Caco-2 (cell line): ENCODE results near the gene LMAN2L. TPM values are rescaled to one million over a fixed set of nuclear protein-coding genes. Genes with fewer than 3 reads are reported as not detected.

Source experiments
- BruUV-seq: library from RNA; stranded (reverse); fragments of 400-500 nt; replicated peaks from 2 replicates; lab custom pipeline; 2021; lab: Mats Ljungman, UMichigan
- CTCF ChIA-PET: fragments of 300-600 bp; sonication (Branson Sonifier 250); formaldehyde crosslinking; loops from one replicate; lab custom pipeline; 2022; ENCODE audit warnings: antibody characterized with exemption; lab: Charles Lee
- POLR2A ChIA-PET: fragments of 300-600 bp; sonication (Branson Sonifier 250); formaldehyde crosslinking; loops from one replicate; lab custom pipeline; 2022; ENCODE audit warnings: antibody characterized with exemption; lab: Charles Lee
- DNase-seq, 2 experiments: peaks; one replicate each; pipeline versions ENCODE4 v3.0.0 to v3.0.0-alpha.2; 2020 to 2022
- H3K27me3 ChIP-seq: replicated peaks from 2 replicates; pipeline ENCODE4 v1.6.0; 2011; ENCODE audit warnings: low read length; ENCODE audit not compliant: control insufficient read depth, insufficient read depth
- H3K36me3 ChIP-seq: 2 replicates; pipeline ENCODE4 v1.5.1; 2011; ENCODE audit warnings: low read length; ENCODE audit not compliant: control insufficient read depth, insufficient read depth
- H3K4me1 ChIP-seq: fragments of 250-450 bp; sonication (Bioruptor Pico); 2 replicates; pipeline ENCODE4 v1.5.1; 2020; ENCODE audit warnings: mild to moderate bottlenecking
- H3K4me3 ChIP-seq: 2 replicates; pipeline ENCODE4 v1.5.1; 2011; ENCODE audit warnings: low read depth, mild to moderate bottlenecking, control low read depth, low read length
- H3K9me3 ChIP-seq: fragments of 250-450 bp; sonication (Bioruptor Pico); 2 replicates; pipeline ENCODE4 v1.5.1; 2020; ENCODE audit warnings: mild to moderate bottlenecking, moderate library complexity
- H3K27ac Mint-ChIP-seq: one replicate; pipeline ENCODE4 v1.8.0; 2022; ENCODE audit warnings: mixed read lengths; ENCODE audit not compliant: unreplicated experiment
- H3K27me3 Mint-ChIP-seq: one replicate; pipeline ENCODE4 v1.8.0; 2022; ENCODE audit warnings: mixed read lengths; ENCODE audit not compliant: insufficient read depth, unreplicated experiment
- H3K36me3 Mint-ChIP-seq: one replicate; pipeline ENCODE4 v1.8.0; 2022; ENCODE audit warnings: mild to moderate bottlenecking, mixed read lengths; ENCODE audit not compliant: insufficient read depth, unreplicated experiment
- H3K4me1 Mint-ChIP-seq: one replicate; pipeline ENCODE4 v1.8.0; 2022; ENCODE audit warnings: low read depth, mixed read lengths; ENCODE audit not compliant: unreplicated experiment
- H3K4me3 Mint-ChIP-seq: one replicate; pipeline ENCODE4 v1.8.0; 2022; ENCODE audit warnings: mild to moderate bottlenecking, moderate library complexity, mixed read lengths; ENCODE audit not compliant: unreplicated experiment
- H3K9me3 Mint-ChIP-seq: one replicate; pipeline ENCODE4 v1.8.0; 2022; ENCODE audit warnings: mixed read lengths; ENCODE audit not compliant: unreplicated experiment
- intact Hi-C: fragments of 100-400 bp; cut with micrococcal nuclease; formaldehyde crosslinking; loops from one replicate; pipeline ENCODE4 v1.10.0; 2022; ENCODE audit not compliant: unreplicated experiment
- total RNA-seq: library from RNA; stranded (reverse); gene quantifications from 2 replicates; pipeline ENCODE4 v1.2.3, GENCODE V29; 2022
- TF ChIP-seq, protein P1 (sequence below), 2 experiments: fragments of 200-600 bp in 1 of 2; IDR thresholded peaks; 1 replicate in 1 of 2; 2 replicates in 1 of 2; pipeline versions ENCODE4 v1.5.1 to v1.8.0; 2011 to 2022; ENCODE audit warnings: antibody characterized with exemption in 1 of 2, control low read depth in 1 of 2, inconsistent platforms in 1 of 2, low read depth in 1 of 2, low read length in 1 of 2, mild to moderate bottlenecking in 1 of 2, moderate library complexity in 1 of 2; ENCODE audit not compliant: insufficient read depth in 1 of 2, severe bottlenecking in 1 of 2, unreplicated experiment in 1 of 2

Gene LMAN2L
- total RNA-seq, 1 experiment from 2014 or later: 27.4 TPM

GRCh38 chr2:96775160-96775559 is 35.3 kb upstream of the LMAN2L start:
- CTCF ChIA-PET: no interaction called here
- BruUV-seq: no TSS peak

GRCh38 chr2:96773922-96774321 is 34.1 kb upstream of the LMAN2L start:
- no peak for DNase-seq
- intact Hi-C loops: no loop called here
- ChIA-PET POLR2A (interaction anchor here (1.8 kb wide), 1 partner anchor 13 kb away, joined by 11 read pairs; the partner anchor contains the start of gene CNNM4), CTCF (interaction anchor here (0.8 to 1.4 kb wide), 2 partner anchors 12 to 13 kb away, joined by 3 to 4 read pairs; partner anchors contain the start of gene CNNM4)
- no TSS peak for BruUV-seq
- Mint-ChIP-seq H3K36me3 (peaks cover 6% of the 10 kb centered on the region), H3K9me3 (no peaks in the 10 kb centered on the region), H3K27ac (no peak overlapping the region), H3K4me1 (peaks cover 26% of the 10 kb centered on the region), H3K4me3 (no peak overlapping the region), H3K27me3 (no peaks in the 10 kb centered on the region)
- TF ChIP-seq, protein P1, sequence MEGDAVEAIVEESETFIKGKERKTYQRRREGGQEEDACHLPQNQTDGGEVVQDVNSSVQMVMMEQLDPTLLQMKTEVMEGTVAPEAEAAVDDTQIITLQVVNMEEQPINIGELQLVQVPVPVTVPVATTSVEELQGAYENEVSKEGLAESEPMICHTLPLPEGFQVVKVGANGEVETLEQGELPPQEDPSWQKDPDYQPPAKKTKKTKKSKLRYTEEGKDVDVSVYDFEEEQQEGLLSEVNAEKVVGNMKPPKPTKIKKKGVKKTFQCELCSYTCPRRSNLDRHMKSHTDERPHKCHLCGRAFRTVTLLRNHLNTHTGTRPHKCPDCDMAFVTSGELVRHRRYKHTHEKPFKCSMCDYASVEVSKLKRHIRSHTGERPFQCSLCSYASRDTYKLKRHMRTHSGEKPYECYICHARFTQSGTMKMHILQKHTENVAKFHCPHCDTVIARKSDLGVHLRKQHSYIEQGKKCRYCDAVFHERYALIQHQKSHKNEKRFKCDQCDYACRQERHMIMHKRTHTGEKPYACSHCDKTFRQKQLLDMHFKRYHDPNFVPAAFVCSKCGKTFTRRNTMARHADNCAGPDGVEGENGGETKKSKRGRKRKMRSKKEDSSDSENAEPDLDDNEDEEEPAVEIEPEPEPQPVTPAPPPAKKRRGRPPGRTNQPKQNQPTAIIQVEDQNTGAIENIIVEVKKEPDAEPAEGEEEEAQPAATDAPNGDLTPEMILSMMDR (IDR thresholded peaks at IDR 0.05; ENCODE audit: insufficient read depth in 1 of 2, low read depth in 1 of 2, low read length in 1 of 2, severe bottlenecking in 1 of 2, unreplicated experiment in 1 of 2): no peak
- H3K9me3 ChIP-seq: no peaks in the 10 kb centered on the region
- peaks cover 14% of the 10 kb centered on the region for H3K4me1 ChIP-seq
- H3K4me3 ChIP-seq: no peak overlapping the region
- H3K36me3 ChIP-seq: no peaks in the 10 kb centered on the region
- H3K27me3 ChIP-seq: no peaks in the 10 kb centered on the region

More at GRCh38 chr2:96775160-96775559, 35.3 kb upstream of the LMAN2L start:
- peaks cover 9% of the 10 kb centered on the region for H3K36me3 Mint-ChIP-seq
- no peak overlapping the region for H3K4me3 Mint-ChIP-seq
- H3K9me3 Mint-ChIP-seq: no peaks in the 10 kb centered on the region
- peaks cover 16% of the 10 kb centered on the region for H3K4me1 Mint-ChIP-seq
- H3K9me3 ChIP-seq: no peaks in the 10 kb centered on the region
- H3K4me1 ChIP-seq: peaks cover 9% of the 10 kb centered on the region; the same call in 1 of the 2 replicates
- H3K27ac Mint-ChIP-seq: no peak overlapping the region
- no peaks in the 10 kb centered on the region for H3K36me3 ChIP-seq
- no peaks in the 10 kb centered on the region for H3K27me3 Mint-ChIP-seq
- H3K27me3 ChIP-seq: no peaks in the 10 kb centered on the region
- POLR2A ChIA-PET: interaction anchor here (1.8 kb wide), 1 partner anchor 14 kb away, joined by 11 read pairs; the partner anchor contains the start of gene CNNM4
- H3K4me3 ChIP-seq: no peak overlapping the region
- DNase-seq: no peak
- intact Hi-C loops: no loop called here
- TF ChIP-seq, protein P1 (IDR thresholded peaks at IDR 0.05; ENCODE audit: insufficient read depth in 1 of 2, low read depth in 1 of 2, low read length in 1 of 2, severe bottlenecking in 1 of 2, unreplicated experiment in 1 of 2): no peak

DNA sequence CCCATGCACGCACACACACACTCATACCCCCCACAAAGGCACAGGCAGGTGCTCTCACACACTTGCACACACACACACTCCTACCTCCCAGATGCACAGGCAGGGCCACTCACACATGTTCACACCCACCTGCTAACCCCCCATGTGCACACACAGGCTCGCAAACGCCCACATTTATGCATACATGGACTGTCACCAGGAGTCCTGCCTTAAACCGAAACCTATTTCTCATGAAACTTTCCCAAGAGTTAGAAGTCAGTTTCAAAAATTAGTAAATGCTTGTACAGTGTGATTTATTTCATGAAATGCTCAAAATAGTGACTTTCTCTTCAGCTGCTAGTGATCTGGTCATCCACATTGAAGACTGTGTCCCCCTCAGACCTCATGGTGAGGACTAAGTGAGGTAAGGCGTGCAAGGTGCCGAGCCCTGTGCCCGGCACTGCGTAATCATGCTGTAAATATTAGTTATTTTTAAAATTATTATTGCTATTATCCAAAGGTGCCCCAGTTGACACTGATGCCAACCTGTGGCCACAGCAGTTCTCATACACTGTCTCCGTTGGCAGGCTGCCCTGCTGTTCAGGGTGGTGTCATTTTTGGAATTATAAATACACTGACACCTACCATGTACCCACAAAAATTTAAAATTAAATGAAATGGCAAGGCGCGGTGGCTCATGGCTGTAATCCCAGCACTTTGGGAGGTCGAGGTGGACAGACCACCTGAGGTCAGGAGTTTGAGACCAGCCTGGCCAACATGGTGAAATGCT is 33.2 kb upstream of the LMAN2L start:
- Histone ChIP-seq H3K27me3 (no peaks in the 10 kb centered on the region), H3K36me3 (no peaks in the 10 kb centered on the region), H3K4me3 (no peak overlapping the region), H3K4me1 (peaks cover 19% of the 10 kb centered on the region), H3K9me3 (no peaks in the 10 kb centered on the region)
- POLR2A ChIA-PET: interaction anchor here (1.8 kb wide), 1 partner anchor 12 kb away, joined by 11 read pairs; the partner anchor contains the start of gene CNNM4
- peaks cover 6% of the 10 kb centered on the region for H3K36me3 Mint-ChIP-seq
- peaks cover 32% of the 10 kb centered on the region for H3K4me1 Mint-ChIP-seq
- no peaks in the 10 kb centered on the region for H3K9me3 Mint-ChIP-seq
- CTCF ChIA-PET: interaction anchor here (0.8 to 1.4 kb wide), 2 partner anchors 11 to 12 kb away, joined by 3 to 4 read pairs; partner anchors contain the start of gene CNNM4
- TF ChIP-seq, protein P1 (IDR thresholded peaks at IDR 0.05; ENCODE audit: insufficient read depth in 1 of 2, low read depth in 1 of 2, low read length in 1 of 2, severe bottlenecking in 1 of 2, unreplicated experiment in 1 of 2): no peak
- peak overlapping the region; percentile 68 for H3K27ac Mint-ChIP-seq
- no peak for DNase-seq
- no peak overlapping the region for H3K4me3 Mint-ChIP-seq
- no peaks in the 10 kb centered on the region for H3K27me3 Mint-ChIP-seq
- BruUV-seq: no TSS peak
- intact Hi-C loops: loop anchor here (1.0 kb wide), 1 partner anchor 10 kb away; no protein-coding TSS in a partner anchor
